PC-9 (cell line): Measurements from ENCODE around the gene SCGB1A1. TPM values are rescaled to one million over a fixed set of nuclear protein-coding genes. Genes with fewer than 3 reads are reported as not detected.

ENCODE experiments used
- BruUV-seq: library from RNA; stranded (reverse); fragments of 400-500 nt; replicated peaks from 2 replicates; lab custom pipeline; 2021; lab: Mats Ljungman, UMichigan
- CTCF ChIA-PET: fragments of 300-600 bp; sonication (Branson Sonifier 250); formaldehyde crosslinking; loops from one replicate; lab custom pipeline; 2022; ENCODE audit warnings: antibody characterized with exemption; lab: Charles Lee
- POLR2A ChIA-PET: fragments of 300-600 bp; sonication (Branson Sonifier 250); formaldehyde crosslinking; loops from one replicate; lab custom pipeline; 2022; ENCODE audit warnings: antibody characterized with exemption; ENCODE audit not compliant: unreplicated experiment; lab: Charles Lee
- DNase-seq, 2 experiments: peaks; one replicate each; pipeline versions ENCODE4 v3.0.0 to v3.0.0-alpha.2; 2015 to 2022; ENCODE audit warnings: mixed read lengths in 1 of 2
- H2AFZ ChIP-seq: fragments of 200-600 bp; sonication (generic); 2 replicates; pipeline ENCODE4 v1.8.1; 2017; ENCODE audit warnings: antibody characterized with exemption
- H3F3A ChIP-seq: fragments of 200-600 bp; sonication (generic); 2 replicates; pipeline ENCODE4 v1.8.1; 2017; ENCODE audit warnings: antibody characterized with exemption, mild to moderate bottlenecking, low read depth; ENCODE audit not compliant: insufficient read depth
- H3K27ac ChIP-seq: fragments of 200-600 bp; sonication (generic); 2 replicates; pipeline ENCODE4 v1.6.1; 2016; ENCODE audit warnings: mixed run types
- H3K27me3 ChIP-seq: fragments of 200-600 bp; sonication (generic); 2 replicates; pipeline ENCODE4 v1.6.1; 2016; ENCODE audit warnings: low read depth, mixed run types; ENCODE audit not compliant: insufficient read depth
- H3K36me3 ChIP-seq: fragments of 200-600 bp; sonication (generic); 2 replicates; pipeline ENCODE4 v1.6.1; 2016; ENCODE audit warnings: low read depth, mixed run types
- H3K4me1 ChIP-seq: fragments of 200-600 bp; sonication (generic); replicated peaks from 2 replicates; pipeline ENCODE4 v1.6.1; 2016; ENCODE audit warnings: mixed run types; ENCODE audit not compliant: insufficient read depth
- H3K4me2 ChIP-seq: fragments of 200-600 bp; sonication (generic); 2 replicates; pipeline ENCODE4 v1.6.1; 2017; ENCODE audit warnings: mixed run types
- H3K4me3 ChIP-seq: fragments of 200-600 bp; sonication (generic); 2 replicates; pipeline ENCODE4 v1.6.1; 2016; ENCODE audit warnings: mixed run types
- H3K79me2 ChIP-seq: fragments of 200-600 bp; sonication (generic); 2 replicates; pipeline ENCODE4 v1.6.1; 2017; ENCODE audit warnings: low read depth, mixed run types
- H3K9me2 ChIP-seq: fragments of 200-600 bp; sonication (generic); 2 replicates; pipeline ENCODE4 v1.8.1; 2017; ENCODE audit warnings: mild to moderate bottlenecking; ENCODE audit not compliant: insufficient read depth
- H3K9me3 ChIP-seq: fragments of 200-600 bp; sonication (generic); 2 replicates; pipeline ENCODE4 v1.8.1; 2016; ENCODE audit warnings: low read depth; ENCODE audit not compliant: insufficient read depth
- H4K20me1 ChIP-seq: fragments of 200-600 bp; sonication (generic); 2 replicates; pipeline ENCODE4 v1.8.1; 2017; ENCODE audit not compliant: insufficient read depth
- CTCF ChIP-seq: fragments of 200-600 bp; sonication (generic); conservative IDR thresholded peaks from 2 replicates; pipeline ENCODE4 v1.6.1; 2017; ENCODE audit warnings: mixed run types, antibody characterized with exemption, mild to moderate bottlenecking, moderate library complexity
- EZH2 ChIP-seq: fragments of 200-600 bp; sonication (generic); IDR thresholded peaks from 2 replicates; pipeline ENCODE4 v1.8.0; 2017; ENCODE audit warnings: antibody characterized with exemption, low read depth
- intact Hi-C: fragments of 100-400 bp; cut with micrococcal nuclease; formaldehyde crosslinking; loops from one replicate; pipeline ENCODE4 v1.10.0; 2022; ENCODE audit not compliant: unreplicated experiment
- total RNA-seq: library from RNA; stranded (reverse); gene quantifications from 2 replicates; pipeline ENCODE4 v1.2.3, GENCODE V29; 2021

The SCGB1A1 gene
- total RNA-seq, 1 experiment from 2014 or later = not detected

GRCh38 chr11:62431171-62431901, 12.5 kb downstream of the SCGB1A1 start:
- Histone ChIP-seq H3K36me3 (no peaks in the 10 kb centered on the region), H3K4me1 (peaks cover 31% of the 10 kb centered on the region), H3K4me3 (no peak overlapping the region), H3F3A (peaks cover 34% of the 10 kb centered on the region), H3K27me3 (no peaks in the 10 kb centered on the region), H3K4me2 (no peak overlapping the region), H4K20me1 (no peaks in the 10 kb centered on the region), H2AFZ (no peak overlapping the region), H3K79me2 (no peaks in the 10 kb centered on the region), H3K9me2 (no peaks in the 10 kb centered on the region), H3K9me3 (no peaks in the 10 kb centered on the region), H3K27ac (no peak overlapping the region)
- ChIA-PET POLR2A (no interaction called here), CTCF (no interaction called here)
- no peak for DNase-seq
- no TSS peak for BruUV-seq
- TF ChIP-seq CTCF (no peak), EZH2 (no peak)
- intact Hi-C loops = no loop called here

- H3K4me1 ChIP-seq = peaks cover 17% of the 10 kb centered on the region
- H3K4me3 ChIP-seq = no peak overlapping the region
- no peak for DNase-seq
- BruUV-seq = no TSS peak
- no peaks in the 10 kb centered on the region for H4K20me1 ChIP-seq
- no peak overlapping the region for H3K27ac ChIP-seq
- TF ChIP-seq CTCF (no peak), EZH2 (no peak)
- ChIA-PET POLR2A (no interaction called here), CTCF (no interaction called here)
- H3K4me2 ChIP-seq = no peak overlapping the region
- H3K27me3 ChIP-seq = no peaks in the 10 kb centered on the region
- H2AFZ ChIP-seq = no peak overlapping the region
- no peaks in the 10 kb centered on the region for H3K36me3 ChIP-seq
- H3K9me2 ChIP-seq = no peaks in the 10 kb centered on the region
- intact Hi-C loops = no loop called here
- no peaks in the 10 kb centered on the region for H3K9me3 ChIP-seq
- H3K79me2 ChIP-seq = no peaks in the 10 kb centered on the region
- peaks cover 23% of the 10 kb centered on the region for H3F3A ChIP-seq
Measured at GRCh38 chr11:62432695-62433094, 13.9 kb downstream of the SCGB1A1 start.

GRCh38 chr11:62433141-62433903, 14.5 kb downstream of the SCGB1A1 start:
- Histone ChIP-seq H2AFZ (no peak overlapping the region), H3K27ac (no peak overlapping the region), H3F3A (peaks cover 17% of the 10 kb centered on the region), H3K9me2 (no peaks in the 10 kb centered on the region), H3K79me2 (no peaks in the 10 kb centered on the region), H4K20me1 (no peaks in the 10 kb centered on the region), H3K36me3 (no peaks in the 10 kb centered on the region), H3K27me3 (no peaks in the 10 kb centered on the region), H3K4me2 (no peak overlapping the region), H3K4me1 (peaks cover 11% of the 10 kb centered on the region), H3K4me3 (no peak overlapping the region), H3K9me3 (no peaks in the 10 kb centered on the region)
- TF ChIP-seq CTCF (no peak), EZH2 (no peak)
- intact Hi-C loops = no loop called here
- ChIA-PET CTCF (no interaction called here), POLR2A (no interaction called here)
- DNase-seq = no peak
- BruUV-seq = no TSS peak
